Ovary (tissue), 3 donors: ENCODE data around the gene INPP4A.

Experiments used
- EP300 ChIP-seq: sonication (generic); formaldehyde crosslinking; IDR thresholded peaks from one replicate; pipeline ENCODE4 v1.6.1; 2017; ENCODE audit warnings: antibody characterized with exemption
- POLR2A ChIP-seq: fragments of 450-650 bp; IDR thresholded peaks from one replicate; pipeline ENCODE4 v1.6.1; 2017; ENCODE audit warnings: antibody characterized with exemption, mild to moderate bottlenecking, moderate library complexity
- TF ChIP-seq, protein P1 (sequence below), 3 donors: fragments of 450-650 bp in 2 of 3; fragments of 200-600 bp in 1 of 3; IDR thresholded peaks; one replicate each; pipeline versions ENCODE4 v1.5.1 to v1.8.0; 2016 to 2022; ENCODE audit warnings: antibody characterized with exemption in 3 of 3, mild to moderate bottlenecking in 1 of 3
- donor health status: DM: no; HTN: no; CAD: no.

- TF ChIP-seq POLR2A (no peak), EP300 (no peak)
- TF ChIP-seq, protein P1, sequence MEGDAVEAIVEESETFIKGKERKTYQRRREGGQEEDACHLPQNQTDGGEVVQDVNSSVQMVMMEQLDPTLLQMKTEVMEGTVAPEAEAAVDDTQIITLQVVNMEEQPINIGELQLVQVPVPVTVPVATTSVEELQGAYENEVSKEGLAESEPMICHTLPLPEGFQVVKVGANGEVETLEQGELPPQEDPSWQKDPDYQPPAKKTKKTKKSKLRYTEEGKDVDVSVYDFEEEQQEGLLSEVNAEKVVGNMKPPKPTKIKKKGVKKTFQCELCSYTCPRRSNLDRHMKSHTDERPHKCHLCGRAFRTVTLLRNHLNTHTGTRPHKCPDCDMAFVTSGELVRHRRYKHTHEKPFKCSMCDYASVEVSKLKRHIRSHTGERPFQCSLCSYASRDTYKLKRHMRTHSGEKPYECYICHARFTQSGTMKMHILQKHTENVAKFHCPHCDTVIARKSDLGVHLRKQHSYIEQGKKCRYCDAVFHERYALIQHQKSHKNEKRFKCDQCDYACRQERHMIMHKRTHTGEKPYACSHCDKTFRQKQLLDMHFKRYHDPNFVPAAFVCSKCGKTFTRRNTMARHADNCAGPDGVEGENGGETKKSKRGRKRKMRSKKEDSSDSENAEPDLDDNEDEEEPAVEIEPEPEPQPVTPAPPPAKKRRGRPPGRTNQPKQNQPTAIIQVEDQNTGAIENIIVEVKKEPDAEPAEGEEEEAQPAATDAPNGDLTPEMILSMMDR (IDR thresholded peaks at IDR 0.05): no peak
These were observed 60.7 kb downstream of the INPP4A start for GRCh38 chr2:98505311-98505808.
